Fibroblast of upper back skin (primary cell): Measurements from ENCODE around the gene DCLK3.

ENCODE experiments used
- DNase-seq: peaks from one replicate; pipeline ENCODE4 v3.0.0-alpha.2; 2013

The DCLK3 gene

GRCh38 chr3:36763850-36764703, at the start of gene DCLK3:
Gene DCLK3, minus strand, starts transcription at chr3:36764553. Its CDS starts 290 bp downstream, at chr3:36764263.
- DNase-seq: no peak

- DNase-seq: no peak
Observed at GRCh38 chr3:36813305-36813704, 49.0 kb upstream of the DCLK3 start.

GRCh38 chr3:36812240-36812639, 47.9 kb upstream of the DCLK3 start:
- DNase-seq: no peak

- DNase-seq: no peak
Observed at GRCh38 chr3:36811768-36812167, 47.4 kb upstream of the DCLK3 start.

- DNase-seq: no peak
Observed at GRCh38 chr3:36804295-36805055, 40.1 kb upstream of the DCLK3 start.

GRCh38 chr3:36803091-36803791, 38.9 kb upstream of the DCLK3 start:
- DNase-seq: no peak

- no peak for DNase-seq
Observed at GRCh38 chr3:36800533-36801116, 36.3 kb upstream of the DCLK3 start.

- DNase-seq: peak; percentile 65
Observed at GRCh38 chr3:36796881-36797280, 32.5 kb upstream of the DCLK3 start.

GRCh38 chr3:36796161-36796560, 31.8 kb upstream of the DCLK3 start:
- no peak for DNase-seq

- DNase-seq: no peak
Observed at GRCh38 chr3:36795622-36796021, 31.3 kb upstream of the DCLK3 start.

- peak; percentile 26 for DNase-seq
Observed at GRCh38 chr3:36792342-36792741, 28.0 kb upstream of the DCLK3 start.

GRCh38 chr3:36790765-36791164, 26.4 kb upstream of the DCLK3 start:
- no peak for DNase-seq

- DNase-seq: no peak
Observed at GRCh38 chr3:36786921-36787890, 22.9 kb upstream of the DCLK3 start.

- peak; percentile 63 for DNase-seq
Observed at GRCh38 chr3:36784138-36784635, 19.8 kb upstream of the DCLK3 start.

GRCh38 chr3:36777424-36778218, 13.3 kb upstream of the DCLK3 start:
- DNase-seq: no peak

GRCh38 chr3:36776436-36776835, 12.1 kb upstream of the DCLK3 start:
- DNase-seq: peak; percentile 38

GRCh38 chr3:36774052-36774451, 9.7 kb upstream of the DCLK3 start:
- DNase-seq: peak; percentile 61

GRCh38 chr3:36771931-36772330, 7.6 kb upstream of the DCLK3 start:
- no peak for DNase-seq

GRCh38 chr3:36769926-36770325, 5.6 kb upstream of the DCLK3 start:
- DNase-seq: no peak

- DNase-seq: no peak
Observed at GRCh38 chr3:36765104-36765503, 751 bp upstream of the DCLK3 start.

GRCh38 chr3:36764704-36765038, 318 bp upstream of the DCLK3 start:
- no peak for DNase-seq
